ENCODE results near the gene RAB5B.

GRCh38 chr12:56038022-56038655 is 64.3 kb downstream of the RAB5B start:
- TF ChIP-seq EZH2 (IDR thresholded peaks at IDR 0.05; ENCODE audit: borderline replicate concordance, low read length) = no peak
- no peak for TF ChIP-seq CTCF (conservative IDR thresholded peaks at IDR 0.05 in 1 of 2, IDR thresholded peaks at IDR 0.05 in 1 of 2; ENCODE audit: extremely low read depth in 1 of 2, insufficient read depth in 1 of 2, low read depth in 1 of 2, low read length in 2 of 2)

Data from mammary epithelial cell (primary cell).